ENCODE results near the gene PLXDC2. TPM values are rescaled to one million over a fixed set of nuclear protein-coding genes. Genes with fewer than 3 reads are reported as not detected.

The PLXDC2 gene
- polyA plus RNA-seq, 1 of the 3 experiments (the other 2 are of a cell fraction), result 2.5 TPM

GRCh38 chr10:19826712-19827111 lies 10.5 kb downstream of the PLXDC2 start:
- DNase-seq, result no peak
- TF ChIP-seq RXRA (IDR thresholded peaks at IDR 0.05; ENCODE audit: borderline replicate concordance, low read depth) (no peak), YY1 (IDR thresholded peaks at IDR 0.05; ENCODE audit: low read depth) (no peak), POLR2AphosphoS5 (IDR thresholded peaks at IDR 0.05; ENCODE audit: low read depth, low read length) (no peak), GATA2 (CRISPR knock-in tag; IDR thresholded peaks at IDR 0.05) (no peak), CHD2 (IDR thresholded peaks at IDR 0.05; ENCODE audit: low read length, partially characterized antibody) (no peak), TCF12 (IDR thresholded peaks at IDR 0.05) (no peak), ELF1 (IDR thresholded peaks at IDR 0.05) (no peak), FOXM1 (IDR thresholded peaks at IDR 0.05; ENCODE audit: low read depth) (no peak), MAX (IDR thresholded peaks at IDR 0.05; ENCODE audit: low read depth) (no peak), NFIC (IDR thresholded peaks at IDR 0.05; ENCODE audit: borderline replicate concordance) (no peak), TEAD4 (IDR thresholded peaks at IDR 0.05; ENCODE audit: borderline replicate concordance, insufficient read depth) (no peak), CTCF (IDR thresholded peaks at IDR 0.05) (no peak), GABPA (IDR thresholded peaks at IDR 0.05; ENCODE audit: low read depth) (no peak), RAD21 (IDR thresholded peaks at IDR 0.05; ENCODE audit: low read length) (no peak), NRF1 (IDR thresholded peaks at IDR 0.05; ENCODE audit: low read depth, low read length) (no peak)
- TF ChIP-seq, protein P1, sequence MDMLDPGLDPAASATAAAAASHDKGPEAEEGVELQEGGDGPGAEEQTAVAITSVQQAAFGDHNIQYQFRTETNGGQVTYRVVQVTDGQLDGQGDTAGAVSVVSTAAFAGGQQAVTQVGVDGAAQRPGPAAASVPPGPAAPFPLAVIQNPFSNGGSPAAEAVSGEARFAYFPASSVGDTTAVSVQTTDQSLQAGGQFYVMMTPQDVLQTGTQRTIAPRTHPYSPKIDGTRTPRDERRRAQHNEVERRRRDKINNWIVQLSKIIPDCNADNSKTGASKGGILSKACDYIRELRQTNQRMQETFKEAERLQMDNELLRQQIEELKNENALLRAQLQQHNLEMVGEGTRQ (IDR thresholded peaks at IDR 0.05; ENCODE audit: borderline replicate concordance, low read depth, low read length), result no peak
- TF ChIP-seq, protein P2, sequence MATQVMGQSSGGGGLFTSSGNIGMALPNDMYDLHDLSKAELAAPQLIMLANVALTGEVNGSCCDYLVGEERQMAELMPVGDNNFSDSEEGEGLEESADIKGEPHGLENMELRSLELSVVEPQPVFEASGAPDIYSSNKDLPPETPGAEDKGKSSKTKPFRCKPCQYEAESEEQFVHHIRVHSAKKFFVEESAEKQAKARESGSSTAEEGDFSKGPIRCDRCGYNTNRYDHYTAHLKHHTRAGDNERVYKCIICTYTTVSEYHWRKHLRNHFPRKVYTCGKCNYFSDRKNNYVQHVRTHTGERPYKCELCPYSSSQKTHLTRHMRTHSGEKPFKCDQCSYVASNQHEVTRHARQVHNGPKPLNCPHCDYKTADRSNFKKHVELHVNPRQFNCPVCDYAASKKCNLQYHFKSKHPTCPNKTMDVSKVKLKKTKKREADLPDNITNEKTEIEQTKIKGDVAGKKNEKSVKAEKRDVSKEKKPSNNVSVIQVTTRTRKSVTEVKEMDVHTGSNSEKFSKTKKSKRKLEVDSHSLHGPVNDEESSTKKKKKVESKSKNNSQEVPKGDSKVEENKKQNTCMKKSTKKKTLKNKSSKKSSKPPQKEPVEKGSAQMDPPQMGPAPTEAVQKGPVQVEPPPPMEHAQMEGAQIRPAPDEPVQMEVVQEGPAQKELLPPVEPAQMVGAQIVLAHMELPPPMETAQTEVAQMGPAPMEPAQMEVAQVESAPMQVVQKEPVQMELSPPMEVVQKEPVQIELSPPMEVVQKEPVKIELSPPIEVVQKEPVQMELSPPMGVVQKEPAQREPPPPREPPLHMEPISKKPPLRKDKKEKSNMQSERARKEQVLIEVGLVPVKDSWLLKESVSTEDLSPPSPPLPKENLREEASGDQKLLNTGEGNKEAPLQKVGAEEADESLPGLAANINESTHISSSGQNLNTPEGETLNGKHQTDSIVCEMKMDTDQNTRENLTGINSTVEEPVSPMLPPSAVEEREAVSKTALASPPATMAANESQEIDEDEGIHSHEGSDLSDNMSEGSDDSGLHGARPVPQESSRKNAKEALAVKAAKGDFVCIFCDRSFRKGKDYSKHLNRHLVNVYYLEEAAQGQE (IDR thresholded peaks at IDR 0.05; ENCODE audit: low read depth, low read length), result no peak
- TF ChIP-seq, protein P3, sequence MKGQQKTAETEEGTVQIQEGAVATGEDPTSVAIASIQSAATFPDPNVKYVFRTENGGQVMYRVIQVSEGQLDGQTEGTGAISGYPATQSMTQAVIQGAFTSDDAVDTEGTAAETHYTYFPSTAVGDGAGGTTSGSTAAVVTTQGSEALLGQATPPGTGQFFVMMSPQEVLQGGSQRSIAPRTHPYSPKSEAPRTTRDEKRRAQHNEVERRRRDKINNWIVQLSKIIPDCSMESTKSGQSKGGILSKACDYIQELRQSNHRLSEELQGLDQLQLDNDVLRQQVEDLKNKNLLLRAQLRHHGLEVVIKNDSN (IDR thresholded peaks at IDR 0.05; ENCODE audit: borderline replicate concordance, low read depth), result no peak
- Histone ChIP-seq H3K27me3 (ENCODE audit: insufficient read depth) (no peaks in the 10 kb centered on the region), H3K79me2 (ENCODE audit: insufficient read depth) (no peaks in the 10 kb centered on the region), H4K20me1 (ENCODE audit: insufficient read depth) (no peaks in the 10 kb centered on the region), H3K4me1 (ENCODE audit: control insufficient read depth in 1 of 2, insufficient read depth in 2 of 2, low read depth in 1 of 2, low read length in 1 of 2) (peaks cover 5 to 16% of the 10 kb centered on the region in 2 experiments; a peak in 3 of 4 replicates), H3K27ac (ENCODE audit: low read depth in 2 of 2, low read length in 1 of 2) (no peak overlapping the region), H3K9me3 (no peaks in the 10 kb centered on the region), H3K4me2 (no peak overlapping the region), H3F3A (replicated peaks; ENCODE audit: insufficient read depth) (no peaks in the 10 kb centered on the region), H2AFZ (ENCODE audit: low read depth) (no peak overlapping the region), H3K4me3 (ENCODE audit: low read depth in 2 of 2, low read length in 1 of 2) (no peak overlapping the region), H3K36me3 (replicated peaks in 1 of 2; ENCODE audit: control insufficient read depth in 1 of 2, insufficient read depth in 2 of 2, low read length in 1 of 2) (no peaks in the 10 kb centered on the region), H3K9me2 (no peaks in the 10 kb centered on the region), H3K9ac (no peak overlapping the region)
- CTCF ChIA-PET, result interaction anchor here (0.7 kb wide), 1 partner anchor 1612 kb away, joined by 3 read pairs; no protein-coding TSS in a partner anchor
- POLR2A ChIA-PET, result no interaction called here
- WGBS (ENCODE audit: low lambda C conversion rate), result 70% methylated on average over 4 of the region's 4 CpGs

Data from SK-N-SH (cell line).